Natural killer cell treated with Interleukin-12 subunit alpha and Interleukin-12 subunit beta and Interleukin-15 and Interleukin-18, amount 100 ng/mL, for 72 hours (primary cell): ENCODE results near the gene ADRA2B. TPM values are rescaled to one million over a fixed set of nuclear protein-coding genes. Genes with fewer than 3 reads are reported as not detected.
A peak's percentile ranks its signal among the peaks of the same experiment; 100 is the strongest.
"Not testable (repeated sequence)": the region's sequence is repeated elsewhere in the genome, so short reads cannot be mapped to it uniquely, and the experiment has no call there.

ENCODE experiments used
- ATAC-seq, 2 donors: fragments of 150-1000 bp; cut with Tn5 transposase in 1 of 2; sonication (Bioruptor Pico), chemical (Tn5 transposase) in 1 of 2; 2 replicates each; pipeline ENCODE4 v1.10.0; 2021
- DNase-seq: peaks from one replicate; pipeline ENCODE4 v3.0.0; 2022; ENCODE audit warnings: low spot score
- H3K27ac Mint-ChIP-seq, 2 donors: 1 replicate in 1 of 2; 2 replicates in 1 of 2; pipeline ENCODE4 v1.8.0; 2022; ENCODE audit warnings: mixed read lengths in 2 of 2, mild to moderate bottlenecking in 1 of 2, moderate library complexity in 1 of 2
- H3K27me3 Mint-ChIP-seq, 2 donors: 1 replicate in 1 of 2; 2 replicates in 1 of 2; pipeline ENCODE4 v1.8.0; 2022; ENCODE audit warnings: mixed read lengths in 2 of 2
- H3K36me3 Mint-ChIP-seq: one replicate; pipeline ENCODE4 v1.8.0; 2022; ENCODE audit warnings: mixed read lengths
- H3K4me1 Mint-ChIP-seq, 2 donors: 1 replicate in 1 of 2; 2 replicates in 1 of 2; pipeline ENCODE4 v1.8.0; 2022; ENCODE audit warnings: low read depth in 2 of 2, mixed read lengths in 2 of 2, mild to moderate bottlenecking in 1 of 2
- H3K4me3 Mint-ChIP-seq: one replicate; pipeline ENCODE4 v1.8.0; 2022; ENCODE audit warnings: mixed read lengths
- H3K9me3 Mint-ChIP-seq: 2 replicates; pipeline ENCODE4 v1.8.0; 2022; ENCODE audit warnings: mixed read lengths
- total RNA-seq, 2 donors: library from RNA; stranded (reverse); gene quantifications; one replicate each; pipeline ENCODE4 v1.2.3, GENCODE V29; 2022

The ADRA2B gene
- total RNA-seq, 2 donors from 2014 or later, result not detected

DNA sequence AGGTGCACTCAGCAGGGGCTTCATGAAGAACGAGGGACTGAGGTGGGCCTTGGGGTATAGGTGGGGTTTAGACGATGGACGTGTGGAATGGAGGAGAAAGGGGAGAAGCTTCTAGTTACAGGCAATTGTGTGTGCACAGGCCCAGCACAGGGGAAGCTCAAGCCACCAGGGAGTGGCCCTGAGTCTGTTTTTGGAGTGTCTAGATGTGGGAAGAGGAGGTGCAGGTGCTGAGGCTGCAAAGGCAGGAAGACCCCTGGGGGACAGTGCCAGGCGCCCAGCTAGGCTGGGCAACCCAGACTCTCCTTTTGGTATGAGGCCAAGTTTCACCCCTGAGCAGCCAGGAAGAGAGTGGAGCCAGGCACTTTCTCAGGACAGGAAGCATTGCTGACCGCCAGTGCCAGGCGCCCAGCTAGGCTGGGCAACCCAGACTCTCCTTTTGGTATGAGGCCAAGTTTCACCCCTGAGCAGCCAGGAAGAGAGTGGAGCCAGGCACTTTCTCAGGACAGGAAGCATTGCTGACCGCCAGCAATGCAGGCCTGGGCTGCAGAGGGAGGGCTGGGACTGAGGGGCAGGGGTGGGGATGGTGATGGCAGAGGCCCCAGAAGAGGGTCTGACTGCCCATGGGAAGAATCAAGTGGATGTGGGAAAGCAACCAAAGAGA, 31.4 kb downstream of the ADRA2B start:
- not testable (repeated sequence) for H3K27ac Mint-ChIP-seq, H3K36me3 Mint-ChIP-seq, H3K4me3 Mint-ChIP-seq, DNase-seq, H3K27me3 Mint-ChIP-seq, H3K4me1 Mint-ChIP-seq, H3K9me3 Mint-ChIP-seq, ATAC-seq

DNA sequence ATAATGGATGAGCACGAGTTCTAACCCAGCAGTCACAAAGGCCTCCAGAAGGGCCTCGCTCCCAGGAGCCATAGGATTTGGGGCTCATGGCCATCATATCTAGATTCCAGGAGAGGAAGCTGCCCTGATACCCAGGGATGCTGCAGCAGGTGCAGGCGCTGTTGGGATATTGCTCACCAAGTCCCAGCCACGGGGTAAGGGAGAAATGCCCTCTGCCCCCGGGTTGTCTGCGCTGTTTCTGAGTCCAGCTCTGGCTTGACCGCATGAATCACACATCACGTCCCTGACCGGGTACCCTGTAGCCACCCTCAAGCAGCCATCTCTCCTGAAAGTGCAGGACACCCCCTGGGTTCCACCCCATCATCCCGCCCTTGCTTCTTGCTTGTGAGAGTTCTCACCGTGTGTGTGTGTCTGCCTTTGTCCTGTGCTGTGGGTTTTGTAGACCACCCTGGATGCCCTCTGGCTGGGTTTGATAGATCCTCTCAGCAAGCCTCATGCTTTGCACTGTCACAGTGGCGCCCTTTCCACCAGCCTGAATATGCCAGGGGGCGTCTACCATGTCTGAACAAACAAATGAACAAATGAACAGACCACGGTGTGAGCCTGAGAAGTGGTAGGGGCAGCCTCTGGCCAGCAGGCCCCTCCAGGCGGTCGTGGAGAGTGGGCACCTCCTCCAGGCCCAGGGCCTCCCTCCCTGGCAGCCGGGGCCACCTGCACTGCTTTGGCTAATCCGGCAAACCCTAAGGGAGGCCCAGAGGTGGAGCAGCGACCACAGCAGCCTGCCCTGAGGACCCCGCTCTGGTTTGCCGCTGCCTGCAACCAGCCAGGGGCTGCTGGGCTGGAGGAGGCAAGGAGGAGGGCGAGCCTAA, 32.1 kb downstream of the ADRA2B start:
- ATAC-seq, result no peak
- Mint-ChIP-seq H3K36me3 (no peaks in the 10 kb centered on the region), H3K27me3 (peaks cover 11% of the 10 kb centered on the region in 2 donors), H3K4me1 (no peaks in the 10 kb centered on the region), H3K9me3 (no peaks in the 10 kb centered on the region), H3K27ac (no peak overlapping the region), H3K4me3 (no peak overlapping the region)
- DNase-seq, result no peak

DNA sequence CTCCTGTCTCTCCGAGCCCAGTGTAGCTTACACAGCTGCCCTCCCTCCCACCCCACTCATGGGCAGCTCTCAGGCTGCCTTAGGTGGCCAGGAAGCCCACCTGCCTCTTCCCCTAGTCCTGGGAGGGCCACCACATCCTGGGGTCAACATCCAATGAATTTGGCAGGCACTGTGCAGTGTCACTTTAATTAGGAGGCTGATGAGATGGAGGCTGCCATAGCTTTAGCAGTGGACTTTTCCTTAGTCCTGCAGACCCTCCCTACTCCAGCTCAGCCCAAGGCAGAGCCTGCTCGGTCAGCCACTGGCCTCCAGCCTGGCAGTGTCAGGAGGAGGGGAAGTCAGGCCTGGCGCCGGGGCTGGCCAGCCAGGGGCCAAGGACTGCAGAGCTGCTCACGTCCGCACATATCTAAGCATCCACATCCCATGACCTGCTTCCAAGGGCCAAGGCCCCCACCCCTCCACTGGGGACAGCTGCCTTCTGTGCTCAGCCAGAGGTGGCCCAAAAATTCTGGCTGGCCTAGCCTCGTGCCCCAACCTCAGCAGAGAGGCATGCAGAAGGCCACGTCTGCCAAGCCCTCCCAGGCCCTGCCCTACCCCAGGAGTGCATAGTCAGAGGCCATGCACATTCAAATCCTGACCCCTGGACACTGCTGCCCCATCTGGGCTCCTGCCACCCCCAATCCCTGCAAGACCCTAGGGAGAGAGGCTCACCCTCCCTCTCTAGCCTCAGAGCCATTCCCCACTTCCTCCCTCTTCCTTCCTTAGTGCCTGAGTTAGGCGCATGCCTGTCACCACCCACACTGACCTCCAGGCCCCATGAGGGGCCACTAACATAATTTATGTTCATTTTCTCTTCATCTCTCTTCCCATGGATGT, 33.1 kb downstream of the ADRA2B start:
- Mint-ChIP-seq H3K36me3 (no peaks in the 10 kb centered on the region), H3K4me3 (no peak overlapping the region), H3K27ac (no peak overlapping the region), H3K4me1 (no peaks in the 10 kb centered on the region), H3K27me3 (peaks cover 11 to 13% of the 10 kb centered on the region in 2 donors), H3K9me3 (no peaks in the 10 kb centered on the region)
- DNase-seq, result no peak
- ATAC-seq, result peak in 1 of 2 donors; percentile 47

DNA sequence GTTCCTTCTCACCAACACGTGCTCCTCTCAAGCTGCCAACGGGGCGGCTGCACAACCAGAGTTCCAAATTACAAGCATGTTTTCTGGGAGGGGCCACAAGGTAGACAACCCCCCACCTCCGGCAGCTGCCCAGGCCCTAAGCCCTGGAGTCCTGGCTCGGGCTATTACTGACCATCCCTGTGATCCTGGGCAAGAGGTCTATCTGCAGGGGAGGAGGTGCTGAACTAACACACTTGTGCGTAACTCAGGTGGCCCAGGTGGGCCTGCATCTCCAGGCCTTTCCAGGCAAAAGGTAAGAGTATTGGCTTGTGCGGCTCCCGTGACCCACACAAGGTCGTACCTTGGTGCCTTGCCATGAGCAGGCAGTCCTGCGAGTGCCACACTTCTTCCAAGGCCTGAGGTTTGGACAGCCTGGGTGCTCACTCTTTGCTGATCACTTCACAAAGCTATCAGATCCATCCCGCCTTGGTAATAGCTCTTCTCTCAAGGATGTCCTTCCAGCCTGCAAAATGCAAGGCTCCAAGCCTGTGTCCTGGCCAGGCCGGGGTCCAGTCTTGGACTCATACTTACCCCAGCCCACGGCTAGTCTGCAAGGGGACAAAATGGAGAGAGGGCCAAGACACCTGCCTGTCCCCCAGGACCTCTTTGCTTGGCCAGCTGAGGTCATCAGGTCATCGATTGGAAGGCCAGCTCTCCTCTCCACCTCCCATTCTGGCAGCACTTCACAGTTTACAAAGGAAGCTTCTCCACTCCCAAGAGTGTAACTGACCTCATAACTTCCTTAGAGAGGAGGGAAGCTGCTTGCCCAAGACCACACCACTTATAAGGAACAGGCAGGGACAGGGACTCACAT, 33.9 kb downstream of the ADRA2B start:
- ATAC-seq, result no peak
- Mint-ChIP-seq H3K36me3 (no peaks in the 10 kb centered on the region), H3K4me1 (no peaks in the 10 kb centered on the region), H3K9me3 (no peaks in the 10 kb centered on the region), H3K27ac (no peak overlapping the region), H3K4me3 (no peak overlapping the region), H3K27me3 (peaks cover 11 to 13% of the 10 kb centered on the region in 2 donors)
- DNase-seq, result no peak

DNA sequence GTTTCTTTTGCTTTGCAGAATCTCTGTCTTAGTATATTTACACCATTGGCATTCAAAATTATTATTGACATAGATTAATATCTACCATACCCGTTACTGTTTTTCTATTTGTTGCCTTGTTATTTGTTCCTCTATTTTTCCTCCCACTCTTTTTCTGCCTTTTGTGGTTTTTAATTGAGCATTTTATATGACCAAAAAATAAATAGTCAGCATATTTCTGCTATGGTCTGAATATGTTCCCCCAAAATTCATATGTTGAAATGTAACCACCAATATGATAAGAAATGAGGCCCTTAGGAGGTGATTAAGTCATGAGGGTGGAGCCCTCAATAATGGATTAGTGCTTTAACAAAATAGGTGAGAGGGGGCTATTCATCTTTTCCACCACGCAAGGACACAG, 35.3 kb downstream of the ADRA2B start:
- Mint-ChIP-seq H3K9me3 (no peaks in the 10 kb centered on the region), H3K4me3 (no peak overlapping the region), H3K27ac (no peak overlapping the region), H3K4me1 (no peaks in the 10 kb centered on the region), H3K27me3 (peaks cover 11 to 13% of the 10 kb centered on the region in 2 donors), H3K36me3 (no peaks in the 10 kb centered on the region)
- no peak for ATAC-seq
- no peak for DNase-seq

DNA sequence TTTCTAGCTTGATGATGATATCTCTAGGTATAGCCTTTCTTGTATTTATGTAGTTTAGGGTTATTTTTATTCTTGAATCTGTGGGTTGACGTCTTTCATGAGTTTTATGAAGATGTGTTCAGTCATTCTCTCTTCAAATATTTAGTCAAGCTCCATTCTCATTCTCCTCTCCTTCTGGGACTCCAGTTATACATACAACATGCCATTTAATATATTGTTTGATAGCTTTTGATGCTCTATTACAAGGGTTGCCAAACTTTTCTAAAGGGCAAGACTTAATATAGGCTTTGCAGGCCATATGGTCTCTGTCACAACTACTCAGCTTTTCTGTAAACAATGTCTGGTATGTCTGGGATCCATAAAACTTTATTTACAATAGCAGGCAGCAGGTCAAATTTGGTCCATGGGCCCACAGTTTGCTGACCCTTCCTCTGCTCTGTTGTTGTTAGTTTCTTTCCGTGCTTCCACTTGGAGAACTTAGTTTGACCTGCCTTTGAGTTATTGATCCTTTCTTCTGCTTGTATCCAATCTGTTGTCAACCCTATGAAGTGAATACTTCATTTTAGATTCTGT, 41.1 kb downstream of the ADRA2B start:
- no peak overlapping the region for H3K27ac Mint-ChIP-seq
- no peaks in the 10 kb centered on the region for H3K36me3 Mint-ChIP-seq
- ATAC-seq (no peak), DNase-seq (no peak)
- H3K9me3 Mint-ChIP-seq, result no peaks in the 10 kb centered on the region
- peaks cover 9 to 15% of the 10 kb centered on the region in 2 donors for H3K27me3 Mint-ChIP-seq
- H3K4me3 Mint-ChIP-seq, result no peak overlapping the region
- no peaks in the 10 kb centered on the region for H3K4me1 Mint-ChIP-seq

DNA sequence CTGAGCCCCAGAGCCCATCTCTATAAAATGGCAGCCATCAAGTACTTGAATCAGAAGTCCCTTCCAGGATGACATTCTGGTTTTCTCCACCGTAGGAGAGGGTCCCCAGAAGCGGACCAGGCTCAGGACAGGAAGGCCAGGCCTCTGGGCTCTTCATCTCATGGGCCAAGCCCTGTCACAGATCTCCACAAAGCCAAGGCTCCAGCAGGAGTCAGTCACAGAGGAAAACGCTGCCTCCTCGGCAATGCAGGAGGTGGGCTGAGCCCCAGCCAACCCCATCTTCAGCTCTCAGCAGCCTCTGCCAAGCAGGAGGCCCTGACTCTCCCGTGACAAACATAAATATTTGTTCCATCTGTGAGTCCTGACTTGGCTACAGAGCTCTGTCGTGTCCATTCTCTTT, 42.2 kb downstream of the ADRA2B start:
- Mint-ChIP-seq H3K4me1 (no peaks in the 10 kb centered on the region), H3K27me3 (peaks cover 0 to 6% of the 10 kb centered on the region in 2 donors), H3K36me3 (no peaks in the 10 kb centered on the region), H3K9me3 (no peaks in the 10 kb centered on the region), H3K4me3 (no peak overlapping the region), H3K27ac (no peak overlapping the region)
- DNase-seq (no peak), ATAC-seq (no peak)

DNA sequence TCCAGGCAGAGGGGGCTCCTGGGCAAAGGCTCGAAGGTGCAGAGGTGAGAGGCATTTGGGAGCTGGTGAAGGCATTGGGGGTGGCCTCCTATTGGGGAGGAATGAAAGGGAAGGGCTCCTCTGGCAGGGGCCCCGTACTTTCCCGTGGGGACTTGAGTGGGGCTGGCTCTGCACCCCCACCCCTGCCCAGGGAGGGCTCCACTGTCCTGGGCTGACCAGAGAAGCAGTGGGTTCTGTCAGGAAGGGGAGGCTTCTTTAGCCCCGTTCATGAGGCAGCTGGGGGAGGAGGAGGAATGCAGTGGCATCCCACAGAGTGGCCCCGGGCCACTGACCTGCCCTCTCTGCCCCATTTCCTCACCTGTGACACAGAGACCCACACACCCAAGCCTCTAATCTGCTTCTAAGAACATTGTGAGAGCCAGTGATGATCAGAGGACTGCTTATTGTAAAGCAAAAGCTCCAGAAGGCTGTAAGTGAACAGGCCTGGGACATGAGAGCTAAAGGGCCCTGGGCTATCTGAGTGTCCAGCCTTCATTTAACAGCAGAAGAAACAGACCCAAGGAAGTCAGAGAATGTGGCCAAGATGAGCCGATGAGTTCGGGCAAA, 43.1 kb downstream of the ADRA2B start:
- DNase-seq, result no peak
- Mint-ChIP-seq H3K9me3 (no peaks in the 10 kb centered on the region), H3K4me3 (no peak overlapping the region), H3K4me1 (no peaks in the 10 kb centered on the region), H3K36me3 (no peaks in the 10 kb centered on the region), H3K27me3 (peaks cover 0 to 4% of the 10 kb centered on the region in 2 donors), H3K27ac (peak overlapping the region in 1 of 2 donors; percentile 54)
- ATAC-seq, result peak; percentile 18 to 25

DNA sequence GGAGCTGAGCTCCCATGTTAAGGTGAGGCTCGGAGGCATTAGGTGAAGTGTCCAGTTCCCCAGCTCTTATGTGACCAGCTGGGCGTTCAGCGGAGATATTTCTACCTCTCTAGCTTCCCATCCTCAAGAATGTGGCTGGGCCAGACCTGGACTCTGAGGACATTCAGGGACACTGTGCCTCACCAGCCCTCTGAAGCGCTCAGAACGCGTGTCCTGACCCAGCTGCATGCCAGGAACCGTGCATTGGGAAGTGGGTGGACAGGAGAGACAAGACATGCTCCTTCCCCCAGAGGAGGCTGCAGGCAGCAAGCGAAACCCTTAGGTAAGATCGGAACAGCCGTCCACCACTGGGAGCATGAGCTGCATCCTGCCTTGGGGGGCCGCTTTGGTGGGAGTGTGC, 43.6 kb downstream of the ADRA2B start:
- Mint-ChIP-seq H3K27ac (peak overlapping the region in 1 of 2 donors; percentile 54), H3K4me3 (no peak overlapping the region), H3K36me3 (no peaks in the 10 kb centered on the region), H3K9me3 (no peaks in the 10 kb centered on the region), H3K4me1 (no peaks in the 10 kb centered on the region), H3K27me3 (peaks cover 0 to 4% of the 10 kb centered on the region in 2 donors)
- DNase-seq, result no peak
- ATAC-seq, result no peak

DNA sequence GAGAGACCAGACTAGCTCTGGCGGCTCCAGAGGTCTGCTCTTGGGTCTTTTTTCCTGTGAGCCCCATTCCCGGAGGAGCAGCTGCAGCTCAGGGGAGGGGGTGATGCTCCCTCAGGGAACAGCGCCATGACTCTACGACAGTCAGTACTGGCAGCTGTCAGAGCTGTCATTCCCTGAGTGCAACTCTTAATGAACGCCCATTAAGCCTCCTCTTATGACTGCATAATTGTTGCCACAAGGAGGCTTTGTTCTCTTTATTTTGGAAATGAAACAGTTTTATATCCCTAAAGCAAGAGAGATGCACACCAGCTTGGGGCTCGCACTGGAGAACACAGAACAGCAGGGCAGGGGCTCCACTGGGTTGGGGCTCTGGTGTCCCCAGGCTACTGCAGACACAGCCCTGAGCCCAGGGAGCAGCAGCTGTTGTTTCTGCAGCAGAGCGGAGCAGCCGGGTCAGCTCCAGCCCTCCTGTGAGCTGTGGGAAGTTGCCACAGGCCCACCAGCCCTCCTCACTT, 44.3 kb downstream of the ADRA2B start:
- ATAC-seq, H3K27me3 Mint-ChIP-seq, H3K9me3 Mint-ChIP-seq, H3K4me1 Mint-ChIP-seq, H3K36me3 Mint-ChIP-seq, H3K4me3 Mint-ChIP-seq, DNase-seq, H3K27ac Mint-ChIP-seq: not testable (repeated sequence)

DNA sequence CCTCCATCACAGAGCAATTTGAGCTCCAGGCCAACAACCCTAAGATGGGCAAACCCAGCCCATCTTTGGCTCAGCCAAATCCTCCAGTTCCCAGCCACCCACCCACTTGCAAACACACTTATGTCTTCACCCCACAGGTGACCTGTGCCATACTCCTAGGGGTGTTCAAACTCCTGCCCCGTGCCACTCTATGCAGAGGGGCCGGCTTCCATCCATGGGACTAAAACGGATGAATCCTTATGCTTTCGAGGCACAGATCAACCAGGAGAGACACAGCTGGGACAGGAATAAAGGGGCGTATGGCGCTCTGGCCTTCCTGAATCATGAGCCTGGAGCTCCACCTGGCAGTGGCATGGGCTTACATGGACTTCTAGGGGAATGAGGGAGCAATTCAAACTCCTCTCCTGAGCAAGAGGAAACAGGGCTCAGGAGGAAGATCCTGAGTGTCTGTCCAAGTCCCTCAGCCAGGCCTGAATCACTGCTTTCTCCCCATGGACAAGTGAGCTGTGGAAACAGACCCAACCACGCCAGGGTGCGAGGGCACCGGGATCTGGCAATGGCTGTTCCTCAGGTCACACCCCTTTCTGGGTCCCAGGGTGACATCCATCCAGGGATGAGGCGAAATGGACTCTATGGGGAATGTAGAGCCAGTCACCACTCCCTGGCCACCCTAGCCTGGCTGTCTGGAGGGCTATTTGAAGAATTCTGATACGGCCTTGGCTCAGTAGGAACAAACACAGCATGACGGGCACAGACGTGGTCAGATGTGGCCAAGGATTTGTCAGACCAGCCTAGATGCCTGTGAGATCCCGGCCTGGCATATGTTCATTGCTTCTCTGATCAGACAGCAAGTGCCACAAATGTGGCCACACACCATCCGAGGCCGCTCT, 45.0 kb downstream of the ADRA2B start:
- H3K9me3 Mint-ChIP-seq, H3K4me1 Mint-ChIP-seq, H3K27me3 Mint-ChIP-seq, DNase-seq, H3K36me3 Mint-ChIP-seq, ATAC-seq, H3K4me3 Mint-ChIP-seq, H3K27ac Mint-ChIP-seq: not testable (repeated sequence)

DNA sequence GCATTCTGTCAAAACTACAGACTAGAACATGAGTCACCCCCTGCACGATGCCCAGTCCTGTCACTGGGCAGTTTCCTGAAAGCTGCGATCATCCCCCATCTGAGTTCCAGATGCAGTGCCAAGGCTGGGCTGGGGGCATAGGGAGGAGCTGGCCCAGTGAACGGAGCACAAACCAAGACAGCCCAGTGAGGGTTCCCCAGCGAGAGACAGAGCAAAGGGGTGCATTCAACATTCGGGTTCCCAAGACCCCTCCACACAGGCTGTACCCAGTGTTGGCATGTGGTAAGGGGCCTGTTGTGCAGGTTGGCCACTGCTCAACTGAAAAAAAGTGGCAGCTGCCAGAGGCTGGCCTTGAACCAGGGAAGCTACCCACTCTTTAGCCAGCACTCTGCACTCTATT, 46.0 kb downstream of the ADRA2B start:
- H3K36me3 Mint-ChIP-seq, H3K27ac Mint-ChIP-seq, H3K4me1 Mint-ChIP-seq, DNase-seq, H3K27me3 Mint-ChIP-seq, ATAC-seq, H3K9me3 Mint-ChIP-seq, H3K4me3 Mint-ChIP-seq: not testable (repeated sequence)
